ENCODE measurements around the gene SDCCAG8. TPM values are rescaled to one million over a fixed set of nuclear protein-coding genes. Genes with fewer than 3 reads are reported as not detected.
A peak's percentile ranks its signal among the peaks of the same experiment; 100 is the strongest.

SDCCAG8 gene
- total RNA-seq, 1 donor from 2014 or later = 19.8 TPM

GRCh38 chr1:243301059-243301458, 45.2 kb downstream of the SDCCAG8 start:
- Mint-ChIP-seq H3K27ac (ENCODE audit: unreplicated experiment) (no peak overlapping the region), H3K9me3 (ENCODE audit: low read depth) (peaks cover 9% of the 10 kb centered on the region), H3K36me3 (ENCODE audit: low read depth) (peaks cover 27% of the 10 kb centered on the region), H3K4me3 (ENCODE audit: unreplicated experiment) (no peak overlapping the region), H3K27me3 (ENCODE audit: low read depth) (no peaks in the 10 kb centered on the region), H3K4me1 (ENCODE audit: low read depth) (peaks cover 5% of the 10 kb centered on the region)
- no peak for DNase-seq (ENCODE audit: low spot score)
- no peak for TF ChIP-seq CTCF (IDR thresholded peaks at IDR 0.05)

GRCh38 chr1:243311809-243312208, 56.0 kb downstream of the SDCCAG8 start:
- no peak for DNase-seq (ENCODE audit: low spot score)
- TF ChIP-seq CTCF (IDR thresholded peaks at IDR 0.05) = no peak
- Mint-ChIP-seq H3K27ac (ENCODE audit: unreplicated experiment) (no peak overlapping the region), H3K9me3 (ENCODE audit: low read depth) (no peaks in the 10 kb centered on the region), H3K4me1 (ENCODE audit: low read depth) (peaks cover 21% of the 10 kb centered on the region), H3K4me3 (ENCODE audit: unreplicated experiment) (no peak overlapping the region), H3K27me3 (ENCODE audit: low read depth) (no peaks in the 10 kb centered on the region), H3K36me3 (ENCODE audit: low read depth) (peaks cover 15% of the 10 kb centered on the region)

- Mint-ChIP-seq H3K4me1 (ENCODE audit: low read depth) (peaks cover 21% of the 10 kb centered on the region), H3K36me3 (ENCODE audit: low read depth) (peaks cover 13% of the 10 kb centered on the region), H3K27ac (ENCODE audit: unreplicated experiment) (no peak overlapping the region), H3K9me3 (ENCODE audit: low read depth) (no peaks in the 10 kb centered on the region), H3K4me3 (ENCODE audit: unreplicated experiment) (no peak overlapping the region), H3K27me3 (ENCODE audit: low read depth) (no peaks in the 10 kb centered on the region)
- no peak for TF ChIP-seq CTCF (IDR thresholded peaks at IDR 0.05)
- no peak for DNase-seq (ENCODE audit: low spot score)
These were observed 57.3 kb downstream of the SDCCAG8 start for GRCh38 chr1:243312952-243313634.

GRCh38 chr1:243313635-243314536, 58.0 kb downstream of the SDCCAG8 start:
- Mint-ChIP-seq H3K4me1 (ENCODE audit: low read depth) (peaks cover 21% of the 10 kb centered on the region), H3K4me3 (ENCODE audit: unreplicated experiment) (no peak overlapping the region), H3K27me3 (ENCODE audit: low read depth) (no peaks in the 10 kb centered on the region), H3K9me3 (ENCODE audit: low read depth) (no peaks in the 10 kb centered on the region), H3K36me3 (ENCODE audit: low read depth) (peaks cover 13% of the 10 kb centered on the region), H3K27ac (ENCODE audit: unreplicated experiment) (no peak overlapping the region)
- TF ChIP-seq CTCF (IDR thresholded peaks at IDR 0.05) = no peak
- no peak for DNase-seq (ENCODE audit: low spot score)

- Mint-ChIP-seq H3K9me3 (ENCODE audit: low read depth) (no peaks in the 10 kb centered on the region), H3K27ac (ENCODE audit: unreplicated experiment) (peak overlapping the region; percentile 28), H3K36me3 (ENCODE audit: low read depth) (peaks cover 19% of the 10 kb centered on the region), H3K4me3 (ENCODE audit: unreplicated experiment) (no peak overlapping the region), H3K27me3 (ENCODE audit: low read depth) (no peaks in the 10 kb centered on the region), H3K4me1 (ENCODE audit: low read depth) (peaks cover 24% of the 10 kb centered on the region)
- TF ChIP-seq CTCF (IDR thresholded peaks at IDR 0.05) = no peak
- no peak for DNase-seq (ENCODE audit: low spot score)
These were observed 59.6 kb downstream of the SDCCAG8 start for GRCh38 chr1:243315455-243315854.

All from chondrocyte (in vitro differentiated cells).